HG02588 (cell line): ENCODE measurements around the gene SLC35A3.
A peak's percentile ranks its signal among the peaks of the same experiment; 100 is the strongest.
"Not testable (repeated sequence)": the region's sequence is repeated elsewhere in the genome, so short reads cannot be mapped to it uniquely, and the experiment has no call there.

Source experiments
- ATAC-seq: cut with Tn5 transposase; IDR thresholded peaks from one replicate; pipeline ENCODE4 v1.9.1; 2021; ENCODE audit warnings: mild to moderate bottlenecking, moderate library complexity; ENCODE audit not compliant: unreplicated experiment

SLC35A3 gene

DNA sequence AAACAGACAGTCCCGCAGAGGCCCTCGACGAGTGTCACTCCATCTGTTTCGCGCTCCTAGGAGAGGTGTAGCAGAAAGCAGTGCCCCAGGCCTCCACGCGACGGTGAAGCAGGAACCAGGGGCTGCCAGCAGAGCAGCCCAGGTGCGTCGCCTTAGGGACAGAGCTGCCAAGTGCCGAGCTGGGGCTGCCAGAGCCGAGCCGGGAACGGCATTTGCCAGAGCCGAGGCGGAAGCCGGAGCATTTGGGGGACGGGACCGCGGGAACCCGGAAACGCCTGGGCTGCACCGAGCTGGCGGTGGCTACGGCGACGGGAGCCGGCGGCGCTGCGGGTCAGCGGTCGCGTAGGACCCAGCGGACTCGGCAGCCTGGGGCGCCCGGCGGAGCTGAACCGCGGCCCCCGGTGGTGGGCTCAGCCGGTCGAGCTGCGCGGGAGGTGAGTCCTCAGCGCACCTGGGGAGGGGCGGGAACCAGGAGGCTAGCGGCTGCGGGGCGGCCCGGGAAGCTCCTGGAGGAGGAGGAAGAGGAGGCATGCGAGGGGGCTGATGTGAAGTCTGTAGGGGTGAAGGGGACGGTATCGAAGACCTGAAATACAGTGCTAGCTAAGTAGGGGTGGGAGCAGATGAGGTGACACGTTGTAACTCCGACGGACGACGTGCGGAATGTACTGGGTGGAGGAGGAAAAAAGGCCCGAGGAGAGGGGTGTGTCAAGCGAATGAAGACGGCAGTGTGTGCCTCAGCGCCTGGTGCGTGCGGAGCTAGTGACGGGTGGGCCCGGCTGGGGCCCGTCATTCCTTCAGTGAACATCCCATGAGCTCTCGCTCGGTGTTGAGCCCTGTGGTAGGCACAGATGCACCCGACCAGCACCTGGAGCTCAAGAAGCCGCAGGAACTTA, at the start of gene SLC35A3:
SLC35A3 (plus strand) TSS at position 268 of the 893 bp plus-strand sequence. CDS start 23,559 bp downstream, outside the sequence.
- ATAC-seq = peak; percentile 94

- no peak for ATAC-seq
These were observed 35.0 kb upstream of the SLC35A3 start for GRCh38 chr1:99934801-99935200.

DNA sequence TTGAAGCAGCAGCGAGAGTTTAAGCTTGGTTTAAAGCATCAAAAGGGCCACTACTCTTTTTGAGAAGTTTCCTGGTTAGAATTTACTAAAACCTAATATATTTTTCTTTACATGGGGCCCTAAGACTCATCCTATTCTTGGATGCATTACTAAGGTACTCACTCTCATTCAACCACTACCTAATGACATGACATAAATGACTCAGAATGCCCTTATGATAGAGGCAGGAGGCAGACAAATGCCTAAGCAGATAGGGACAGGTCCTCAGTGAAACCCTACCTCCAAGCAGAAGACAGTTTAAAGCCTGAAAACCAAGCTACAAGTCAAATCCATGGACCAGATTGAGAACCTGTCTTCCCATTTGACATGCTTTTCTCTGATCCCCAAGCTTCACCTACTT, 34.3 kb upstream of the SLC35A3 start:
- ATAC-seq = no peak

DNA sequence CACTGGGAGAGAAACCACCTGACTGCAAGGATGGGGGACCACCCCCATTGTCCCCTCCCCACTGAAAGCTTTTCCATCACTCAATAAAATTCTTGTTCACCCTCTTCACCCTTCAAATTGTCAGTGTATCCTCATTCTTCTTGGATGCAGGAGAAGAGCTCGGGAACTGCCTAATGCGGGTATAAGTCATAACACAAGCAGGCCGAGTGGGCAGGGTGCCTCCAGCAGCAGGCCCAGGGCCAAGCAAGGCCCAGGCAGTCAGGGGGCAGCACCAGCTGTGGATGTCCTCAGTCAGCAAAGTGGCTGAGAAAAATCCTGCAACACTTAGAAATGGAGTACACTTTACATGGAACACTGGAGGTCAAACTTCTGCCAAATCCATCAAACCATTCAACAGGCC, 33.7 kb upstream of the SLC35A3 start:
- ATAC-seq = no peak

DNA sequence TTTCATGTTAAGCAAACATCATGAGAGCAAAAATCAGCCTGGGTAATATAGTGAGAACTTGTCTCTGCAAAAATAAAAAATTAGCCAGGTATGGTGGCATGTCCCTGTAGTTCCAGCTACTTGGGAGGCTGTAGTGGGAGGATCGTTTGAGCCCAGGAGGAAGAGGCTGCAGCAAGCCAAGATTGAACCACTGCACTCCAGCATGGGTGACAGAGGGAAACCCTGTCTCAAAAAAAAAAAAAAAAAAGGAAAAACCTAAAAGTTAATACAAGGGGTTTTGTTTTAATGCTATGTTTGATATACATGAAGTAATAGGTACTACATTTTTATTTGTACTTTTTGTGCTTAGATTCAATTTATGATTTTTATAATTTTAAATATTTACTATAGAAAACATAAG, 27.1 kb upstream of the SLC35A3 start:
- ATAC-seq = no peak

GRCh38 chr1:99943223-99943794, 26.5 kb upstream of the SLC35A3 start:
- no peak for ATAC-seq

DNA sequence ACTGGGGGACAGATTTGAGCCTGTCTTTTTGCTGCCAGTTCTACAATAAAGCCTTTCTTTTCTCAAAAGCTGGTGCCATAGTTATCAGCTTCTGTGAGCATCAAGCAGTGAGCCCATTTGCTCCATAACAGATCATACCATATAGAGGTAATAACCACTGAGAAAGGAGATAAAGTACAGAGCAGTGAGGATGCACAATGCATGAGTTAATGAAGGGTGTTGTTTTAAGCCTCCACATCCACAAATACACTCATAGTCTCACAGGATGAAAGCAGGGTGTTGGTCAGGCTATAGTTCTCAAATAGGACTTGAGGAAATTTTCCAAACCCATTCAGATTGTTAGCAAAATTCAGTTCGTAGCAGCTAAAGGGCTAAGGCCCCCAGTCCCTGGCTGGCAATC, 25.6 kb upstream of the SLC35A3 start:
- no peak for ATAC-seq

DNA sequence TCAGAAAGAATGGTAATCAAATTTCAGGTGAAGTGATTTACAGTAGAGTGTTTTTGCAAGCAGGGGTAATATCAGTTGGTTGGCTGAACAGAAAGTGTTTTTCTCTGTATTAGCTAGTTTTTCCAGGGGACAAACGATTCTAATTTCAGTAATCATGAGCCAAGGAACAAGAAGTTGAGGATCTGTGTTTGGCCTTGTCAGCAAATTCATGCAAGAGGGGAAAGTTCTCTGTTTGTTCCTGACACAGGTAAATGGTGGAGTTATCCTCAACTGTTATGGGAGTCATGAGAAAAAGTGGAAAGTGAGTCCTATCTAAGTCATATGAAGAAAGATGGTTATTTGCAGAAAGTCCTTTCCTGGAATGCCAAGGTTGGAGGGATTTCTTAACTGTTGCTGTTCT, 24.6 kb upstream of the SLC35A3 start:
- no peak for ATAC-seq

- ATAC-seq = no peak
These were observed 19.3 kb upstream of the SLC35A3 start for GRCh38 chr1:99950486-99950885.

DNA sequence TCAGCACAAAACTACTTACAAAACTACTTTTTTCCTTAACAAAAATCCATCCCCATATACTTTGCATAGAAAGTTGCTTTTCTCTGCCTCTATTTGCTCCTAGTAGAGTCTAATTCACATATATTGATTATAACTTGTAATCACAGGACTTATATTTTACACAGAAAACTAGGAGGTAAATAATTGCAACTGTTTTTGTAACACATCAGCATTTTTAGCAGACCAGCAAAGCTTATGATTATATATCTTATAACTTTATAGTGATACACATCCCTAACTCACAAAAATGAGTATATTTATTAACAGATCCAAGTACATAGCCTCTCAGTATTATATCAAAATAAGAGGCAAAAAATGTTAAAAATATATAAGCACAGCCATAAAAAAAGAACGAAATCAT, 17.3 kb upstream of the SLC35A3 start:
- ATAC-seq = no peak

GRCh38 chr1:99955375-99955774, 14.4 kb upstream of the SLC35A3 start:
- no peak for ATAC-seq

DNA sequence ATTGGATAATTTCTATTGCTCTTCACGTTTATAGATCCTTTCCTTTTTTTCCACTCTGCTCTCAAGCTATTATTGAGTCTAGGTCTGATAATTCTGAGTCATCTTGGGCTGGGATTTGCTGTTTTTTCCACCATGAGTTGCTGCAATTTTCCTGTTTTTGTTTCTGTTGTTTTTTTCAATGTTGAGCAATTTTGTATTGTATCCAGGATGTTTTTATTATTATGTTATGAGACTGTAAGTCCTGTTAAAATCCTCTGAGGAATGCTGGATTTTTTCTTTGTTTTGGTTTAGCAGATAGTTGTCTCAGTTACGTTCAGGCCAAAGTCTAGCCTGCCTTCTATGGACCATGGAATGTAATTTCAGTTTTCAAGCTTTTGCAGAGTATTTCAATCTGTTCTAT, 13.0 kb upstream of the SLC35A3 start:
- no peak for ATAC-seq

GRCh38 chr1:99957818-99958217, 12.0 kb upstream of the SLC35A3 start:
- ATAC-seq = no peak

- ATAC-seq = not testable (repeated sequence)
These were observed 10.5 kb upstream of the SLC35A3 start for GRCh38 chr1:99959189-99959705.

- not testable (repeated sequence) for ATAC-seq
These were observed 9.5 kb upstream of the SLC35A3 start for GRCh38 chr1:99960260-99960659.

DNA sequence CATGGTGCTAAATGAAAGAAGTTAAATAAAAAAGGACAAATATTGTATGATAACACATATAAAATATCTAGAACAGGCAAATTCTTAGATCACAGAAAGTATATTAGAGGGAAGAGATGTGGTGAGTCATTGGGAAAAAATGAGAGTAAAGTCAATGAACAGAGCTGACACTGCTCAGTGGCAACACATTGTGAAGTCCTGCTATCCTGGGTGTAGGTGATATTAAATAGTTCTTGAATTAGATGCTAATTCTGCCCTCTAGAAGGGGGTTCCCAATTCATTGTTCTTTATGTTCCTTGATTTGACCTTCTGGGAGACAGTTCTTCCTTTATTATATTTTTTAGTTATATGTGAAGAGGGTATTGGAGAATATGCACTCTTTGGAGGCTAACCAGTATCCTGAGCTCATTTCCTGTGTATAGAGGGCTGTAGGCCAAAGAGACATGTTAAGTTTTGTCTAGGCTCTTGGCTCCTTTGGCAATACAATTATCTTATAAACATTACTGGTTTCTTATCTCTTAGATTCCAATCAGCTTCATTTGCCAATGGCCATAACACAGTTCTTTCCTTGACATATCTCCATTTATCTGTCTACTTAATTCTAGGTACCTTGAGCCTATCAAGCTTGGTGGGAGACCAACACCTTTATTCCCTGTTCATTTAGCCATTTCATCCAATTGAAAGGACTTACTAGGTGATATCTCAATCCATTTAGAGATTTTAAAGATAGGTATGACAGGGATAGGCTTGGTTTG, 6.6 kb upstream of the SLC35A3 start:
- ATAC-seq = no peak

DNA sequence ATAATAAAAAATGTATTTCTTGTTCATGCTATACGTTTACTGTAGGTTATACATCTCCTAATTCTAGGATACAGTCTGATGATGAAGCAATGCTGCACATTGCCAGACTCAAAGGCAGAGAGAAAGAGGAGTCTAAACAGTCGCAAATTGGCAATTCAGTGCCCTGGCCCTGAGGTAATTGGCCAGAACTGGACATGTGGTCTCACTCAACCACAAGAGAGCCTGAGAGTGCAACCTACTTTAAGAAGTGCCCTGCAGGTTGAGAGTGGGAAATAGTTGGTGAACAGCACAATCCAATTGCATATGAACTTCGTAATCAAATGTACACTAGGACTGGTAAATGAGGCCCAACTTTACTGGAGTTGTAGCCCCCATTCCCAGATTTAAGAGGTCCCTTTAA, 5.0 kb upstream of the SLC35A3 start:
- no peak for ATAC-seq

GRCh38 chr1:99965646-99966375, 4.0 kb upstream of the SLC35A3 start:
- no peak for ATAC-seq

GRCh38 chr1:99968214-99968613, 1.6 kb upstream of the SLC35A3 start:
- no peak for ATAC-seq

GRCh38 chr1:99969260-99969728, 502 bp upstream of the SLC35A3 start:
- no peak for ATAC-seq
